ENCODE measurements around the gene RRM1. TPM values are rescaled to one million over a fixed set of nuclear protein-coding genes. Genes with fewer than 3 reads are reported as not detected.

The RRM1 gene
- total RNA-seq, 1 donor from 2014 or later, result 28.0 TPM

- TF ChIP-seq, protein P1, sequence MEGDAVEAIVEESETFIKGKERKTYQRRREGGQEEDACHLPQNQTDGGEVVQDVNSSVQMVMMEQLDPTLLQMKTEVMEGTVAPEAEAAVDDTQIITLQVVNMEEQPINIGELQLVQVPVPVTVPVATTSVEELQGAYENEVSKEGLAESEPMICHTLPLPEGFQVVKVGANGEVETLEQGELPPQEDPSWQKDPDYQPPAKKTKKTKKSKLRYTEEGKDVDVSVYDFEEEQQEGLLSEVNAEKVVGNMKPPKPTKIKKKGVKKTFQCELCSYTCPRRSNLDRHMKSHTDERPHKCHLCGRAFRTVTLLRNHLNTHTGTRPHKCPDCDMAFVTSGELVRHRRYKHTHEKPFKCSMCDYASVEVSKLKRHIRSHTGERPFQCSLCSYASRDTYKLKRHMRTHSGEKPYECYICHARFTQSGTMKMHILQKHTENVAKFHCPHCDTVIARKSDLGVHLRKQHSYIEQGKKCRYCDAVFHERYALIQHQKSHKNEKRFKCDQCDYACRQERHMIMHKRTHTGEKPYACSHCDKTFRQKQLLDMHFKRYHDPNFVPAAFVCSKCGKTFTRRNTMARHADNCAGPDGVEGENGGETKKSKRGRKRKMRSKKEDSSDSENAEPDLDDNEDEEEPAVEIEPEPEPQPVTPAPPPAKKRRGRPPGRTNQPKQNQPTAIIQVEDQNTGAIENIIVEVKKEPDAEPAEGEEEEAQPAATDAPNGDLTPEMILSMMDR (IDR thresholded peaks at IDR 0.05), result no peak
- ATAC-seq, result no peak
- DNase-seq, result no peak
- intact Hi-C loops (cut with DNase I), result no loop called here
- Histone ChIP-seq H3K4me1 (no peaks in the 10 kb centered on the region), H3K4me3 (no peak overlapping the region), H3K9me3 (no peaks in the 10 kb centered on the region), H3K27ac (no peak overlapping the region), H3K36me3 (peaks cover 18% of the 10 kb centered on the region), H3K27me3 (no peaks in the 10 kb centered on the region)
These were observed 40.0 kb upstream of the RRM1 start for GRCh38 chr11:4054643-4055042.

- Histone ChIP-seq H3K36me3 (peaks cover 38% of the 10 kb centered on the region), H3K27ac (no peak overlapping the region), H3K4me1 (peaks cover 12% of the 10 kb centered on the region), H3K9me3 (no peaks in the 10 kb centered on the region), H3K27me3 (no peaks in the 10 kb centered on the region), H3K4me3 (no peak overlapping the region)
- DNase-seq (no peak), ATAC-seq (no peak)
- TF ChIP-seq, protein P1 (IDR thresholded peaks at IDR 0.05), result no peak
- intact Hi-C loops (cut with DNase I), result no loop called here
These were observed 35.2 kb upstream of the RRM1 start for GRCh38 chr11:4059424-4059823.

GRCh38 chr11:4060182-4060923 is 34.2 kb upstream of the RRM1 start:
- Histone ChIP-seq H3K27me3 (no peaks in the 10 kb centered on the region), H3K4me3 (no peak overlapping the region), H3K27ac (no peak overlapping the region), H3K36me3 (peaks cover 38% of the 10 kb centered on the region), H3K4me1 (peaks cover 12% of the 10 kb centered on the region), H3K9me3 (no peaks in the 10 kb centered on the region)
- ATAC-seq, result no peak
- intact Hi-C loops (cut with DNase I), result no loop called here
- TF ChIP-seq, protein P1 (IDR thresholded peaks at IDR 0.05), result no peak
- no peak for DNase-seq

DNA sequence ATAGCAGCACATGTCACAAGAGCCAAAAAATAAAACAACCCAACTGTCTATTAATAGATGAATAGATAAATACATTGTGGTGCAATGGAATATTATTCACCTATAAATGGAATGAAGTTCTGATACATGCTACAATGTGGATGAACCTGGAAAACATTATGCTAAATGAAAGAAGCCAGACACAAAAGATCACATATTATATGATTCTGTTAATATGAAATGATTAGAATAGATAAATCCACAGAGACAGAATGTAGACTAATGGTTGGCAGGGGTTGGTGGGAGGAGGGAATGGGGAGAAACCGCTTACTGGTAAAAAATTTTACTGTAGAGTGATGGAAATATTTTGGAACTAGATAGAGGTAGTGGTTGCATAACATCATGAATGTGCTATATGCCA is 32.9 kb upstream of the RRM1 start:
- H3K9me3 ChIP-seq, result no peaks in the 10 kb centered on the region
- H3K27me3 ChIP-seq, result no peaks in the 10 kb centered on the region
- peaks cover 28% of the 10 kb centered on the region for H3K36me3 ChIP-seq
- ATAC-seq (no peak), DNase-seq (no peak)
- peaks cover 12% of the 10 kb centered on the region for H3K4me1 ChIP-seq
- no peak overlapping the region for H3K27ac ChIP-seq
- intact Hi-C loops (cut with DNase I), result no loop called here
- TF ChIP-seq, protein P1 (IDR thresholded peaks at IDR 0.05), result no peak
- H3K4me3 ChIP-seq, result no peak overlapping the region

GRCh38 chr11:4063348-4063747 is 31.3 kb upstream of the RRM1 start:
- H3K9me3 ChIP-seq, result no peaks in the 10 kb centered on the region
- no peak for ATAC-seq
- no peak overlapping the region for H3K4me3 ChIP-seq
- no peak for DNase-seq
- H3K4me1 ChIP-seq, result peaks cover 12% of the 10 kb centered on the region
- H3K36me3 ChIP-seq, result peaks cover 25% of the 10 kb centered on the region
- no peaks in the 10 kb centered on the region for H3K27me3 ChIP-seq
- no peak overlapping the region for H3K27ac ChIP-seq
- TF ChIP-seq, protein P1 (IDR thresholded peaks at IDR 0.05), result no peak
- intact Hi-C loops (cut with DNase I), result no loop called here
